Liver (tissue), 3 donors: ENCODE results near the gene AGPAT3.

ENCODE experiments used
- CTCF ChIP-seq: fragments of 150-350 bp; IDR thresholded peaks from 2 replicates; pipeline ENCODE4 v1.5.1; 2017; ENCODE audit warnings: improper control_type of control experiment, low read depth, low read length; ENCODE audit not compliant: missing input control
- SP1 ChIP-seq: IDR thresholded peaks from 2 replicates; pipeline ENCODE4 v1.6.1; 2018; ENCODE audit warnings: antibody characterized with exemption, mild to moderate bottlenecking
- donor health status: healthy.
- donor health status: healthy.

DNA sequence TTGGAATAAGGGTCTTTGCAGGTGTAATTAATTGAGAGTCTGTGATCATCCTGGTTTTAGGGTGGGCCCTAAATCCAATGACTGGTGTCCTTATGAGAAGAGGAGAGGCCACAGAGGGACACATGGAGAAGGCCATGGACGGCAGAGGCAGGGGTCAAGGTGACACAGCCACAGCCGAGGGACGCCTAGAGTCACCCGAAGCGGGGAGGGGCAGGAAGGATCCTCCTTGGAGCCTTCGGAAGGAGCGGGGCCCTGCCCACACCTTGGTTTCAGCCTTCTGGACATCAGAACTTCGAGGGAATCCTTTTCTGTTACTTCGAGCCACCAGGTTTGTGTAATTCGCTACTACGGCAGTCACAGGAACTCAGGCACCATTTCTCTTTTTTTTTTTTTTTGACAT, 44.6 kb upstream of the AGPAT3 start:
- TF ChIP-seq CTCF (no peak), SP1 (no peak)
